GM21528 (cell line): ENCODE measurements around the gene EPC2.
"Not testable (repeated sequence)": the region's sequence is repeated elsewhere in the genome, so short reads cannot be mapped to it uniquely, and the experiment has no call there.

Experiments
- ATAC-seq: cut with Tn5 transposase; IDR thresholded peaks from one replicate; pipeline ENCODE4 v1.9.1; 2021; ENCODE audit warnings: mild to moderate bottlenecking, moderate library complexity; ENCODE audit not compliant: unreplicated experiment, low FRiP score

Gene EPC2

DNA sequence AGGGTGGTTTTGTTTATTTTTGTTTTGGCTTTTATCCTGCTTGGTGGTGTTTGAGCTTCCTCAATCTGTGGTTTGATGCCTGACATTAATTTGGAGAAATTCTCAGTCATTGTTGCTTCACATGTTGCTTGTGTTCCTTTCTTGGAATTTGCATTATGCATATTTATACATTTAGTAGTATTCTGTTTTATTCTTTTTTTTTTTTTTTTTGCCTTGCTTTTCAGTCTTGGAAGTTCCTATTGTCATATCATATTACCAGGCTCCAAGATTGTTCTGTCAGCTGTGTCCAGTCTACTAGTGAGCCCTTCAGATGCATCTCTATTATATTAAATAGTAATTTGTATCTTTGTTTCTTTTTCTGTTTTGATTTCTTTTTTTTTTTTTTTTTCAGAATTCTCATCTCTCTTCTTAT is 77.0 kb downstream of the EPC2 start:
- ATAC-seq, result no peak

- no peak for ATAC-seq
Observed at GRCh38 chr2:148721991-148722777, 77.6 kb downstream of the EPC2 start.

- ATAC-seq, result no peak
Observed at GRCh38 chr2:148725564-148725963, 81.0 kb downstream of the EPC2 start.

GRCh38 chr2:148726228-148726627 is 81.7 kb downstream of the EPC2 start:
- peak; percentile 71 for ATAC-seq

DNA sequence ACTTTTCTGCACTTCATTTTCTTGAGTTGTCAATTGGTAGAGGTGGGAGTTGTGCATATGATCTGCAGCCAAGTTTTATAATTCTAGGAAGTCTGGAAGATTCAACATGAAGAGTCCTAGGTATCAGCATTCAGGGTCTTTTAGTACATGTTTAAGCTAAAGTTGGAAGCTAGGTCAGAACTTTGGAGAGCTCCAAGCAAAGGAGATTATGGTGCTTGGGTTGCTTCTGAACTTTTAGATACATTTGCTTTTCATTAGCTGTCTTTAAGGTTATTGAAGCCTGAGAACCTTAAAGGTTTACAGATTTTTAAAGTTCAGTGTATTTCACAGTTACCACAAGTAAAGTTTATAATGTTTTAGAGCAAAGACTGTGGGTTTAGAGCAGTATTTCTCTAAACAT is 85.5 kb downstream of the EPC2 start:
- ATAC-seq, result no peak

DNA sequence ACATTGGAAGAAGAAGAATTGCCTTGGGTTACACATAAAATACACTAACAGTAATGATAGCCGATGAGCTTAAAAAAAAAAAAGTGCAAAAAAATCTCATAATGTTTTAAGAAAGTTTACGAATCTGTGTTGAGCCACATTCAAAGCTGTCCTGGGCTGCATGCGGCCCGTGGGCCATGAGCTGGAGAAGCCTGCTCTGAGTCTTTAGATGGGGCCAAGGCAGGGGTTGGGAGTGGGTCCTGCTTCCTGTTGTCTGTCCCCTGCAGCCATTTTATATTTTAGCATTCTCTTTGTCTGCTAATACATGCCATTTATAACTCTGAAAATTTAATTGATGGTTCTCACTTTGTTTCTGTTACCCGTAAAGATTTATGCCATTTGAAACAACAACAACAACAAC is 93.2 kb downstream of the EPC2 start:
- ATAC-seq, result no peak

DNA sequence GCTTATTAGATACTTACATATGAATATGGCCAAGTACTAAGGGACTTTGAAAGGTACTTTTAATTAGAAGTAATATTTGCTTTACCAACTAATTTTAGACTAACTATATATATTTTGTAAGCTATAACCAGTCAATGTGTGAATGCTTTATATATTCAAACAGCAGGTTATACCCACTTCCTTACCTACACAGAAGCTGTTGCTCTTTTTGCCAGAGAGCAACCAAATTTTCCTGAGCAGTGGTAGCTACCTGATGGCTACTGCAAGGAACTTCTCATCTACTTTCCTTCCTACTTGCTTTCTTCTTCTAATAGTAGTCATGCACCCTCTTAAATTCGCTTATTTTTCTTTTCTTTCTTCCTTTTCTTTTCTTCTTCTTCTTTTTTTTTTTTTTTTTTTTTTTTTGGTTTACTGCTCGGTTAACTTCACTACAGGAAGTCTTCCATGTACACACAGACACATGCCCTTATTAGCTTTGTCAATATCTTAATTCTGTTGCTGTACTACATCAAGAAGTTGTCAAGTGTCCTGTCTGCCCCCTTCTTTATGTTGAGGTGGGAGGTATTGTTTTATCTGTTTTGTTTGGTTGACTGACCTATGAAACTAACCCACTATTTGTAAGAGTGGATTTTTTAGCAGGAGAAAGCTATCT is 95.0 kb downstream of the EPC2 start:
- ATAC-seq, result peak; percentile 51

DNA sequence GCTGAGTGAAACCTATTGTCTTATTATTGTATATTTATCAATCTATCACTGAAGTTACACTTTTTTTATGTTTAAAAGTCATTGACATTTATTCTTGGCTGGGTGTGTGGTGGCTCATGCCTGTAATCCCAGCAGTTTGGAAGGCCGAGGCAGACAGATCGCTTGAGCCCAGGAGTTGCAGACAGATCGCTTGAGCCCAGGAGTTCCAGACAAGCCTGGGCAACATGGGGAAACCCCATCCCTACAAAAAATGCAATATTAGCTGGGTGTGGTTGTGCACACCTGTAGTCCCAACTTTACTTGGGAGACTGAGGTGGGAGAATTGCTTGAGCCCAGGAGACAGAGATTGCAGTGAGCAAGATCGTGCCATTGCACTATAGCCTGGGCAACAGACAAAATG is 97.8 kb downstream of the EPC2 start:
- ATAC-seq, result no peak

DNA sequence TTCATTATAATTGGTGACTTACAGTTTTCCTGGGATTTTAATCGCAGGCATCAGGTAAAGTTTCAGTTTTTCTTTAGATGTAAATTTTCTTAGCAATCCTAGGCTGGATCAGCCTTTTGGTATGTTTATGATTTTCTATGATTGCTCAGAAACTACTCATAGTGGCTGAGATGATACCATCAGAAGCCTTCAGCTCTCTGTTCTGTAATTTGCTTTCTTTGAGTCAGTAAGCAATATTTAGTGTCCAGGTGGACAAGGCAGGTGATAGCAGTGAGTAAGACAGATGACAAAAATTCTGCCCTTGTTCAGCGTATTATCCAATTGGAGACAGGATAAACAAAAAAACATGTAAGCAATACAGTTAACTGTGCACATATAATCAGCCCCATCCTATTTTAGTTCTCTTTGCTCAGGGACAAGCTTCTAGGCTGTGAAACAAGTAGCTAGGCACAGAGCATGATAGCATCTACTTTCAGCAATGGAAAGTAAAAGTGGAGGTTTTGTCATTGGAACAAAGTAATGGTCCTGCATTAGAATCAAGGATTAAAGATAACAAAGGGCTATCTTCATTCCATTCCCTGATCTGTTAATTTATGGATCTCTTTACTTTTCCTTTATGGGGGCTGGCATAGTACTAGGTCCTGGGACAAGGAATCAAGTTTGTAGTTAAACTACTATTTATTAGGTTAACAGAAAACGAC is 100.8 kb downstream of the EPC2 start:
- ATAC-seq, result no peak

GRCh38 chr2:148746973-148747372 is 102.4 kb downstream of the EPC2 start:
- ATAC-seq, result no peak

DNA sequence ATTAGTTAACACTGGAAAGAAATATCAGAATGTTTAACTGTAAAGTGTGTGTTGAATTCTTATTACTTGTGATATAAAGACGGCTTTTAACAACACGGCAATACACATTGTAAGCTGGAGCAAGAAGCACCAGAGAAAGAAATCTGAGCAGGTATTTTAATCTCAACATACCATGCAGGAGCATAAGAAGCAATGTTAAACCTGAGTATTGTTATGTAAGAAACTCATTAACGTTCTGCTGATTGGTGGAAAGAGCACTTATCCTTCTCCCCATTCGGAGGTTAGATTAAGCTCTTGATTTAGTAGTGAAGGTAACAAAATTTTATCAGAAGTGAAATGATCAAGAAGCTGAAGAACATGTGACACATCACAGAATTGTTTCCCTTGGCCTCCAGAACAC is 107.4 kb downstream of the EPC2 start:
- ATAC-seq, result no peak

DNA sequence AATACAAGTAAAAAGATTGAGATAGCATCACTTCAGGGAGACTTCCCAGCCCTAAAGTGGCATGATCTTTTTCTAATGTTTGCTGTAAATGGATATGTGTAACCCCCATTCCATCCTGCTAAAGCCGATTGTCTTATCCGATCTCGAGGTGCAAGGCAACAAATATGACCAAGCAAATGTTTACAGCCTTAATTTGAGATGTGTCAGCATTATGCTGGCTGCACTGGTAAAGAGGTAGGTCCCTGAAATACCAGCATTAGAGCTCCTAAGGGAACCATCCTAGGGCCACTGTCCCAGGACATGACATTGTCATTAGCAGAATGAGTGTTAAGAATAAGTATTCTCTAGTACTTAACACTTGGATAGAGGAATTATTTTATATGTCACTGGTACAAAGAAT is 108.4 kb downstream of the EPC2 start:
- ATAC-seq, result no peak

DNA sequence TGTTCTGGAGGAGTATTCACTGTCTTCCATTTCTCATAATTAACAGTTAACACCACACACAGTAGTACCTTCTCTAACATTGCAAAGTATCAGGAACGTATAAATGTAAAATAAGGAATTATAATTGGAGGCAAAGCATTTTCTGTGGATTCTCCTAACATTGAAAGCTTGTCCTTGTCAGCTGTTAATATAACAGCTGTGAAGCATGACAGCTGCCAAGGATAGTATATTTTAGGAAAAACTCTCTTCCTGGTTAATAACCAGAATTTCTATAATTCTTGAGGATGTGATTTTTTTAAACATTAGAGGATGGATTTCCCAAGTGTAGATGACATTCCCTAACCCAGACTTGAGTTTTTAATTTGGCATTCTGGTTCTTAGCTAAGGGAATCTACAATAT is 110.3 kb downstream of the EPC2 start:
- ATAC-seq, result no peak

DNA sequence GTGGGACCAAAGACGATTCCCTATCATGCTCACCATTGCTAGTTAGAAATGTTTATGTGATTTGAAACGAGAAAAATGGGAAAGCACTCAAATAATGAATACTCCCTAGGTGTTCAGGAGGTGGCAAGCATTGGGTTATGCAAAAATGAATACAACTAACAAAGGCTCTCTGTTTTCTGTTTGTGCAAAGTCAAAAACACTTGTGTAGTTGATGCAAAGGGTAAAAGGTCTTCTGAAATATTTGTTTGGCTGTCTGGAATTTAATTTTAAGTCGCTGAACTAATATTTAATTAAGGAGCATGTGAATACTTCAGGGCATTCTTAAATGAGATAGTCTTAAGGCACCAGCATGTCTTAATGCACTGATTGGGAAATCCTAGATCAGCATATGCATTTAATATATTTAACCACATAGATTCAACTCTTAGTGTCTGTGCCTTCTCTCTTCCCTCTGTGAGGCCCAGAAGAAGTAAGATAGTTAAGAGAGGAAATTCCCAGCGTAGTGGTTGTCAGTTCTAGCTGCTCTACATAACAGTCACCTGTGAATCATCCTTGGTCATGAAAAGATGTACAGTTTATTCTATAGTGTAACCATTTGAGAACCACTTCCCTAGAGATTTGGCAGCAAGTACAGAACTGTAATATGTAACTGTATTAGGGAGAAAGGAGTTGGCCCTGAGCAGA is 111.9 kb downstream of the EPC2 start:
- no peak for ATAC-seq

GRCh38 chr2:148764815-148765214 is 120.3 kb downstream of the EPC2 start:
- ATAC-seq, result no peak

GRCh38 chr2:148770047-148770446 is 125.5 kb downstream of the EPC2 start:
- no peak for ATAC-seq

GRCh38 chr2:148781544-148781943 is 137.0 kb downstream of the EPC2 start:
- no peak for ATAC-seq

GRCh38 chr2:148789059-148789458 is 144.5 kb downstream of the EPC2 start:
- ATAC-seq, result no peak

- ATAC-seq, result not testable (repeated sequence)
Observed at GRCh38 chr2:148790172-148790571, 145.6 kb downstream of the EPC2 start.

DNA sequence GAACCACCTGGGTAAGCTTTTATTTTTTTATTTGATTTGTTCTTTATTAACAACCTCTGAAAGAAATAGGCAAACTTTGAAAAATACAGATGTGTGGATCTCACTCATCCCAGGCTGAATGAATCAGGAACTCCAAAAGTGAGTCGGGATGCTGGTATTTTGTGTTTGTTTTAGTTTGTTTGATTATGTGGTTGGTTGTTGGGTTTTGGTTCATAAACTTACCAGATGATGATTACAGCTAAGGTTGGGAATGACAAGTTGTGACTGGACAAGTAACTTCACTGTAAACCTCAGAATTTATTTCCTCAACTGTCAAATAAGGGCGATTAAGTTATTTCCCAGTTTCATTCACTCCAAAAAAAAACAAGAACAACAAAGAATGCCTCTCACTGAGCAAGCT is 150.0 kb downstream of the EPC2 start:
- no peak for ATAC-seq
